Lower leg skin (tissue), 4 donors: Measurements from ENCODE around the gene FAM204A. TPM values are rescaled to one million over a fixed set of nuclear protein-coding genes. Genes with fewer than 3 reads are reported as not detected.

Source experiments
- DNase-seq, 2 donors: peaks; one replicate each; pipeline ENCODE4 v3.0.0-alpha.2; 2019; ENCODE audit warnings: low spot score in 2 of 2
- H3K4me3 ChIP-seq: fragments of 200-600 bp; sonication (generic); 2 replicates; pipeline ENCODE4 v1.5.1; 2017; ENCODE audit warnings: mild to moderate bottlenecking, low read depth; ENCODE audit not compliant: poor library complexity, severe bottlenecking
- POLR2A ChIP-seq, 2 donors: fragments of 450-650 bp; IDR thresholded peaks; one replicate each; pipeline ENCODE4 v1.6.1; 2016 to 2017; ENCODE audit warnings: antibody characterized with exemption in 2 of 2, mild to moderate bottlenecking in 1 of 2, moderate library complexity in 1 of 2
- WGBS, 2 donors: methylation state at CpG; one replicate each; pipeline ENCODE4 v1.1.5; 2018; 5-methylcytosine and 5-hydroxymethylcytosine counted together
- intact Hi-C: fragments of 100-400 bp; cut with DNase I; formaldehyde crosslinking; loops from one replicate; pipeline ENCODE4 v1.15.0; 2023; ENCODE audit warnings: low total_unique reads
- total RNA-seq, 4 donors: library from RNA; depleted of rRNA; stranded (reverse); fragments of >200 nt; gene quantifications; one replicate each; pipeline ENCODE4 v1.1.0, GENCODE V29; 2016
- TF ChIP-seq, protein P1 (sequence below), 3 donors: fragments of 450-650 bp; IDR thresholded peaks; one replicate each; pipeline ENCODE4 v1.5.1; 2016; ENCODE audit warnings: antibody characterized with exemption in 3 of 3, mild to moderate bottlenecking in 3 of 3, moderate library complexity in 2 of 3

FAM204A gene
- total RNA-seq, 4 donors from 2014 or later, result 16.6 to 47.6 (median 39.3) TPM

DNA sequence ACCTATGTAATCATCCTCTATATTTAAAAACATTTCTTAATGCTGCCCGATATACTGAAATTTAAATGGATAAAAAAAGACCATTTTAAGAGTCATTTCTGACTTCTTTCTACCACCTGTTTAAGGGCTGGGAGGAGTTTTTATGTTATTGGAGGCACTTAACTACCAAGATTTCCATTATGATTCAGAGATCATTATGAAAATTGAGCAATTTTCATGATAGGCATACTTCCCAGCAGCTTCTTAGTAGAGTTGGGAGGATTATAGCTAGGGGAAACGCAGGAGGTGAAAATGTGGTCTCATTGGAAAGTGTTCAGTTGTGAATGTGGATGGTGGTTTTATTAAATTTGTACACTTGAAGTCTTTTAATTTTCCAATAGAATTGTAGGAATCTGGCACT is 28.4 kb upstream of the FAM204A start:
- no peak overlapping the region for H3K4me3 ChIP-seq
- intact Hi-C loops, result no loop called here
- DNase-seq, result no peak
- TF ChIP-seq POLR2A (IDR thresholded peaks at IDR 0.05), result no peak
- TF ChIP-seq, protein P1, sequence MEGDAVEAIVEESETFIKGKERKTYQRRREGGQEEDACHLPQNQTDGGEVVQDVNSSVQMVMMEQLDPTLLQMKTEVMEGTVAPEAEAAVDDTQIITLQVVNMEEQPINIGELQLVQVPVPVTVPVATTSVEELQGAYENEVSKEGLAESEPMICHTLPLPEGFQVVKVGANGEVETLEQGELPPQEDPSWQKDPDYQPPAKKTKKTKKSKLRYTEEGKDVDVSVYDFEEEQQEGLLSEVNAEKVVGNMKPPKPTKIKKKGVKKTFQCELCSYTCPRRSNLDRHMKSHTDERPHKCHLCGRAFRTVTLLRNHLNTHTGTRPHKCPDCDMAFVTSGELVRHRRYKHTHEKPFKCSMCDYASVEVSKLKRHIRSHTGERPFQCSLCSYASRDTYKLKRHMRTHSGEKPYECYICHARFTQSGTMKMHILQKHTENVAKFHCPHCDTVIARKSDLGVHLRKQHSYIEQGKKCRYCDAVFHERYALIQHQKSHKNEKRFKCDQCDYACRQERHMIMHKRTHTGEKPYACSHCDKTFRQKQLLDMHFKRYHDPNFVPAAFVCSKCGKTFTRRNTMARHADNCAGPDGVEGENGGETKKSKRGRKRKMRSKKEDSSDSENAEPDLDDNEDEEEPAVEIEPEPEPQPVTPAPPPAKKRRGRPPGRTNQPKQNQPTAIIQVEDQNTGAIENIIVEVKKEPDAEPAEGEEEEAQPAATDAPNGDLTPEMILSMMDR (IDR thresholded peaks at IDR 0.05), result no peak
- WGBS, 2 donors, result 86 to 91% methylated on average over 2 of the region's 2 CpGs

DNA sequence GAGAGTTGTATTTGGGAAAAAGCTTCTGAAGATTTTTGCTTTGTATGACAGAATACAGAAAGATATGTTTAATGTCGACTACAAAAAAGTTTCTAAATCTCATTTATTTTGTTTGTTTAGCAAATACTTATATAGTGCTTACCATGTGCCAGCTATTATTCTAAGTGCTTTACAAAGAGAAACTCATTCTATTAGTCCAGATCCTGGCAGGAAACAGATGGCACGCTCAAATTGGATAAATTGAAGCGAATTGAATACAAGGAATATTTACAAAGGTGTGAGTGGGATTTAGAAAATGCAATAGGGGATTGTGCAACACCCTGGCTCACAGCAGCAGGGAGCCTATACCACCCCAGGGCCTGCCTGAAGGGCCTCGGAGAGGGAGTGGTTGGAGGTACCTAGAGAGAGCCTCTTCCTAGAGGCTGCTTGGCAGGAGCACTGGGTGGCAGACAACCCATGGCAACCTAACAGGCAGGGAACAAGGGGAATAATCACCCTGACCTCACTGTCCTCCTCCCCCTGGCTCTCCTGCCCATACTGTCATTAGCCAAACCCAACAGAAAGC is 27.6 kb upstream of the FAM204A start:
- no peak for DNase-seq

DNA sequence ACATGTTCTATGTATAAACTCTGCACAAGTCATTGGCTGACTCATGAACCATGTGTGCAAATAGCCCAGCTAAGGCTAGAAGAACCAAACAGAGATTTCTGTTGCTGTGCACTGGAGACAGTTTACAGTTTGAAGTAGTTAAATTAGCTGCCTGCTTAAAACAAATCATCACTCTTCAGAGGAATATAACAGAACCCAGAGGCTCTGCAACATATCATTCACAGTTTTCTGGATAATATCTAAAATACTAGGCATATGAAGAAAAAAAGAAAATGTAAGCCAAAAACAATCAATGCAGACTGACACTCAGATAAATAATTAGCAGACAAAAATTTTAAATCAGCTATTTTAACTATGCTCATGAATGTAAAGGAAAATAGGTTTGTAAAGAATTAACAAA is 23.6 kb upstream of the FAM204A start:
- DNase-seq, result no peak

More for the DNA sequence above, 27.6 kb upstream of the FAM204A start:
- H3K4me3 ChIP-seq, result no peak overlapping the region
- intact Hi-C loops, result no loop called here
- TF ChIP-seq, protein P1 (IDR thresholded peaks at IDR 0.05), result no peak
- no peak for TF ChIP-seq POLR2A (IDR thresholded peaks at IDR 0.05)
- WGBS, 2 donors, result 71 to 78% methylated on average over 4 of the region's 4 CpGs

DNA sequence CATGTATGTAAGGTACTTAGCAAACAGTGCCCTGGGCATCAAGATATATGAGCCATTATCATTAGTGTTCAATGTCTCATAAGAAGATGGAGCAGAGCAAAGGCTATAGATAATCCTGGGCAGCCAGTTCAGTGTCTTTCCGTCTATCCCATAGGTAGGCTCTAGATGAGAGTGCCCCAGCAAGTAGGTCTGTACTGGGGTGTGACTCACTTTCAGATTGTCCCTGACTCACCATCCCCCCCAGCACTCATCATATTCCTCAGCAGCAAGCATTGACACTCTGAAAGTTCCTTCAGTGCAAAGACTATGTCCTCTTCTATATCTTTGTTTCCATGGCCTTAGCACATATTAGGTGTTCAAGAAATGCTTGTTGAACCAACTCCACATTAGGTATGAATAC is 20.0 kb upstream of the FAM204A start:
- no peak overlapping the region for H3K4me3 ChIP-seq
- TF ChIP-seq, protein P1 (IDR thresholded peaks at IDR 0.05), result no peak
- DNase-seq, result no peak
- WGBS, 2 donors, result 83 to 87% methylated on average over 1 of the region's 1 CpG
- intact Hi-C loops, result no loop called here

More for the DNA sequence above, 23.6 kb upstream of the FAM204A start:
- no peak for TF ChIP-seq POLR2A (IDR thresholded peaks at IDR 0.05)
- TF ChIP-seq, protein P1 (IDR thresholded peaks at IDR 0.05), result no peak
- intact Hi-C loops, result no loop called here
- H3K4me3 ChIP-seq, result no peak overlapping the region

DNA sequence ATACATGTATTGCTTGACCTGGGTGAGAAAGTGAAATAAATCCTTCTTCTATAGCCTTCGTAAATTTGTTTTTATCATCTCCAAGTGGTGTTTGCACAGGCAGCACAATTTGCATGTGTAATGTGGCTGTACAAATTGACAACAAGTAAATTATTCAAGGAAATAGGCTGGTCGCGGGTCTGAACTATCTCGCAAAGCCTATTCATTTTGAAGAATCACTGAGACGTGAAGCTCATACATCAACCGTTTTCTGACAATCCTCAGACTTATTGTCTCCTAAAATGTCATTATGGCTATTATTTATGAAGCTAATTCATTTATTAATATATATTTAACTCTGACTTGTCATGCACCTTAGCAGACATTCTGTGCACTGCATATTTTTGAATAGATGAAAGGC is 16.2 kb upstream of the FAM204A start:
- TF ChIP-seq, protein P1 (IDR thresholded peaks at IDR 0.05), result no peak
- TF ChIP-seq POLR2A (IDR thresholded peaks at IDR 0.05), result no peak

DNA sequence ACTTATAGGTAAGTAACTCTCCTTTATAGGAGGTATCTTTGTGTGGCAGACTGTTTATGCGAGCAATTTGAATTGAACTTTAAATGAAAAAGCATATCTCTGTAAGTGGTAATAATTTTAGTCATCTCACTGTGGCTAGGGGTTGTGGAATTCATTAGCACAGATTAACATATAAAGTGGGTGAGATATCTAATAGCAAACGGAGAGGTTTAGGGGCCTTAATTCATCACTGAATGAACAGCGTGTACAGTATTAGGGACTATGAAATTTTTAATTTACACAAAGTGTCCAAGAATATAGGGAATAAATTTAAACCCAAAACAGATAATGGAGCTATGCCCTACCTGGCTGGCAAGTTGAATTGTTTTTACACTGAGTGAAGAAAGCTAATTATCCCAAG is 15.7 kb upstream of the FAM204A start:
- TF ChIP-seq, protein P1 (IDR thresholded peaks at IDR 0.05), result no peak
- TF ChIP-seq POLR2A (IDR thresholded peaks at IDR 0.05), result no peak
- intact Hi-C loops, result no loop called here
- no peak overlapping the region for H3K4me3 ChIP-seq
- DNase-seq, result no peak
- WGBS, 2 donors, result 57 to 75% methylated on average over 3 of the region's 3 CpGs

More for the DNA sequence above, 16.2 kb upstream of the FAM204A start:
- intact Hi-C loops, result no loop called here
- DNase-seq, result no peak
- 81 to 85% methylated on average over 6 of the region's 6 CpGs for WGBS, 2 donors
- no peak overlapping the region for H3K4me3 ChIP-seq
